HCT116 (cell line): ENCODE results near the gene GMDS. TPM values are rescaled to one million over a fixed set of nuclear protein-coding genes. Genes with fewer than 3 reads are reported as not detected.

Experiments used
- ATAC-seq: fragments of 200-7000 bp; cut with Tn5 transposase; 2 replicates; pipeline ENCODE4 v1.9.1; 2020; ENCODE audit warnings: mild to moderate bottlenecking, moderate library complexity
- BruUV-seq: library from RNA; stranded (reverse); fragments of 400-500 nt; replicated peaks from 2 replicates; lab custom pipeline; 2021; lab: Mats Ljungman, UMichigan
- CTCF ChIA-PET: fragments of 300-600 bp; sonication (Branson Sonifier 250); formaldehyde crosslinking; loops from one replicate; lab custom pipeline; 2021; ENCODE audit warnings: antibody characterized with exemption; lab: Charles Lee
- POLR2A ChIA-PET: fragments of 300-600, 350-600 bp; sonication (Branson Sonifier 250); formaldehyde crosslinking; loops from one replicate; lab custom pipeline; 2021; ENCODE audit warnings: antibody characterized with exemption; lab: Charles Lee
- RAD21 ChIA-PET, 2 experiments: fragments of 300-600 bp; sonication (Branson Sonifier 250); formaldehyde crosslinking; loops; one replicate each; lab custom pipeline; 2023; ENCODE audit warnings: low total read pairs in 2 of 2; ENCODE audit not compliant: uncharacterized antibody in 2 of 2, unreplicated experiment in 2 of 2, low non-redundant PET in 1 of 2; lab: Charles Lee
- DNase-seq: peaks from one replicate; pipeline ENCODE4 v3.0.0-alpha.2; 2010; ENCODE audit warnings: low read depth, low spot score
- H2AFZ ChIP-seq: fragments of 200-600 bp; shearing (Covaris generic), sonication (generic); 2 replicates; pipeline ENCODE4 v1.6.1; 2017; ENCODE audit warnings: low read depth, mixed run types, mixed read lengths, antibody characterized with exemption, low read length; ENCODE audit not compliant: poor library complexity, severe bottlenecking
- H3K27ac ChIP-seq: 2 replicates; pipeline ENCODE4 v1.5.1; 2012; ENCODE audit warnings: low read depth, low read length
- H3K27me3 ChIP-seq: fragments of 200-600 bp; sonication (generic); 2 replicates; pipeline ENCODE4 v1.6.1; 2016; ENCODE audit warnings: mixed run types, low read length, mixed read lengths; ENCODE audit not compliant: insufficient read depth
- H3K36me3 ChIP-seq, 2 experiments: fragments of 200-500 bp in 1 of 2; fragments of 200-600 bp in 1 of 2; sonication (Bioruptor generic) in 1 of 2; sonication (generic) in 1 of 2; 2 replicates each; pipeline versions ENCODE4 v1.5.1 to v1.6.1; 2014 to 2016; ENCODE audit warnings: low read length in 2 of 2, inconsistent platforms in 1 of 2, mixed read lengths in 1 of 2, mixed run types in 1 of 2; ENCODE audit not compliant: insufficient read depth in 2 of 2, control insufficient read depth in 1 of 2
- H3K4me1 ChIP-seq, 2 experiments: fragments of 200-600 bp in 1 of 2; sonication (generic) in 1 of 2; 2 replicates each; pipeline versions ENCODE4 v1.5.1 to v1.6.1; 2012 to 2017; ENCODE audit warnings: low read length in 2 of 2, inconsistent platforms in 1 of 2, mild to moderate bottlenecking in 1 of 2, mixed read lengths in 1 of 2, mixed run types in 1 of 2, moderate library complexity in 1 of 2; ENCODE audit not compliant: insufficient read depth in 2 of 2, control insufficient read depth in 1 of 2
- H3K4me2 ChIP-seq: fragments of 200-600 bp; sonication (generic); 2 replicates; pipeline ENCODE4 v1.6.1; 2017; ENCODE audit warnings: mixed run types, low read length, mixed read lengths
- H3K4me3 ChIP-seq, 2 experiments: fragments of 200-600 bp in 1 of 2; sonication (generic) in 1 of 2; replicated peaks in 1 of 2; 2 replicates each; pipeline ENCODE4 v1.5.1; 2011 to 2016; ENCODE audit warnings: low read length in 2 of 2, control low read depth in 1 of 2, low read depth in 1 of 2, mild to moderate bottlenecking in 1 of 2, mixed read lengths in 1 of 2, mixed run types in 1 of 2
- H3K79me2 ChIP-seq: fragments of 200-600 bp; sonication (generic); 2 replicates; pipeline ENCODE4 v1.6.1; 2017; ENCODE audit warnings: mild to moderate bottlenecking, mixed run types, low read length, moderate library complexity, mixed read lengths; ENCODE audit not compliant: insufficient read depth
- H3K9ac ChIP-seq: fragments of 200-600 bp; sonication (generic); 2 replicates; pipeline ENCODE4 v1.6.1; 2016; ENCODE audit warnings: low read length, mixed read lengths
- H3K9me2 ChIP-seq: fragments of 200-600 bp; sonication (generic), shearing (Covaris generic); 2 replicates; pipeline ENCODE4 v1.6.1; 2017; ENCODE audit warnings: mixed run types, mild to moderate bottlenecking, moderate library complexity; ENCODE audit not compliant: insufficient read depth
- H3K9me3 ChIP-seq, 2 experiments: fragments of 200-500 bp in 1 of 2; fragments of 200-600 bp in 1 of 2; sonication (Bioruptor generic) in 1 of 2; sonication (generic) in 1 of 2; 2 replicates each; pipeline ENCODE4 v1.6.1; 2014 to 2017; ENCODE audit warnings: low read length in 2 of 2, mixed read lengths in 2 of 2, inconsistent platforms in 1 of 2, low read depth in 1 of 2, mild to moderate bottlenecking in 1 of 2, mixed run types in 1 of 2, moderate library complexity in 1 of 2; ENCODE audit not compliant: control insufficient read depth in 1 of 2, insufficient read depth in 1 of 2
- H4K20me1 ChIP-seq: fragments of 200-600 bp; sonication (generic), shearing (Covaris generic); 2 replicates; pipeline ENCODE4 v1.6.1; 2017; ENCODE audit warnings: mixed run types, mild to moderate bottlenecking, moderate library complexity; ENCODE audit not compliant: insufficient read depth
- ATF3 ChIP-seq: IDR thresholded peaks from 2 replicates; pipeline ENCODE4 v1.6.1; 2012
- CBX3 ChIP-seq: IDR thresholded peaks from 2 replicates; pipeline ENCODE4 v1.6.1; 2012; ENCODE audit warnings: low read depth
- CEBPB ChIP-seq: IDR thresholded peaks from 2 replicates; pipeline ENCODE4 v1.6.1; 2012; ENCODE audit warnings: low read depth
- EGR1 ChIP-seq: IDR thresholded peaks from 2 replicates; pipeline ENCODE4 v1.6.1; 2012; ENCODE audit warnings: low read depth
- ELF1 ChIP-seq: IDR thresholded peaks from 2 replicates; pipeline ENCODE4 v1.6.1; 2012; ENCODE audit warnings: low read depth, borderline replicate concordance
- EZH2 ChIP-seq: fragments of 200-600 bp; sonication (generic); IDR thresholded peaks from 2 replicates; pipeline ENCODE4 v1.6.1; 2017; ENCODE audit warnings: antibody characterized with exemption, mixed run types
- EZH2phosphoT487 ChIP-seq: fragments of 200-600 bp; IDR thresholded peaks from 2 replicates; pipeline ENCODE4 v1.6.1; 2018; ENCODE audit warnings: antibody characterized with exemption, borderline replicate concordance
- POLR2AphosphoS5 ChIP-seq: IDR thresholded peaks from 2 replicates; pipeline ENCODE4 v1.6.1; 2011; ENCODE audit warnings: mild to moderate bottlenecking, low read depth, low read length, moderate library complexity
- REST ChIP-seq: IDR thresholded peaks from 2 replicates; pipeline ENCODE4 v1.6.1; 2012; ENCODE audit warnings: low read depth
- SIN3A ChIP-seq: IDR thresholded peaks from 2 replicates; pipeline ENCODE4 v1.6.1; 2012; ENCODE audit warnings: low read depth
- SP1 ChIP-seq: IDR thresholded peaks from 2 replicates; pipeline ENCODE4 v1.6.1; 2012; ENCODE audit warnings: low read depth
- SRF ChIP-seq: IDR thresholded peaks from 2 replicates; pipeline ENCODE4 v1.6.1; 2012; ENCODE audit warnings: low read depth
- TCF7L2 ChIP-seq: IDR thresholded peaks from 2 replicates; pipeline ENCODE4 v1.7.0; 2011; ENCODE audit warnings: borderline replicate concordance, inconsistent platforms; ENCODE audit not compliant: insufficient read depth, insufficient read length; ENCODE audit errors: extremely low read depth
- ZFX ChIP-seq: fragments of 450-650 bp; IDR thresholded peaks from 2 replicates; pipeline ENCODE4 v1.6.1; 2017
- ZNF274 ChIP-seq: fragments of 200-500 bp; sonication (Bioruptor generic); IDR thresholded peaks from 2 replicates; pipeline ENCODE4 v1.6.1; 2014; ENCODE audit warnings: mild to moderate bottlenecking, low read depth, low read length, inconsistent platforms
- intact Hi-C: fragments of 100-400 bp; cut with micrococcal nuclease; formaldehyde crosslinking; loops from 2 replicates; pipeline ENCODE4 v1.10.0; 2022
- total RNA-seq: library from RNA; stranded (reverse); gene quantifications from one replicate; pipeline ENCODE4 v1.2.1, GENCODE V29; 2021; ENCODE audit not compliant: unreplicated experiment

Gene GMDS
- total RNA-seq, 1 experiment from 2014 or later = 34.4 TPM

- H3K36me3 ChIP-seq = no peaks in the 10 kb centered on the region
- no peaks in the 10 kb centered on the region for H3K9me3 ChIP-seq
- RAD21 ChIA-PET = no interaction called here
- no peaks in the 10 kb centered on the region for H3K4me1 ChIP-seq
- no peak overlapping the region for H3K4me3 ChIP-seq
- no peak overlapping the region for H3K9ac ChIP-seq
- intact Hi-C loops = no loop called here
- H3K27me3 ChIP-seq = no peaks in the 10 kb centered on the region
- H3K79me2 ChIP-seq = no peaks in the 10 kb centered on the region
- no peaks in the 10 kb centered on the region for H4K20me1 ChIP-seq
- CTCF ChIA-PET = no interaction called here
- no TSS peak for BruUV-seq
- H3K27ac ChIP-seq = no peak overlapping the region
- H2AFZ ChIP-seq = no peak overlapping the region
- POLR2A ChIA-PET = no interaction called here
- no peak overlapping the region for H3K4me2 ChIP-seq
- H3K9me2 ChIP-seq = no peaks in the 10 kb centered on the region
- ATAC-seq (no peak), DNase-seq (no peak)
- no peak for TF ChIP-seq ATF3
- TF ChIP-seq SP1 = no peak
- no peak for TF ChIP-seq POLR2AphosphoS5
- TF ChIP-seq EGR1 = no peak
- no peak for TF ChIP-seq EZH2
- no peak for TF ChIP-seq CBX3
- no peak for TF ChIP-seq REST
- TF ChIP-seq ZFX = no peak
- TF ChIP-seq SIN3A = no peak
- no peak for TF ChIP-seq ZNF274
- TF ChIP-seq ELF1 = no peak
- no peak for TF ChIP-seq SRF
- TF ChIP-seq EZH2phosphoT487 = no peak
- no peak for TF ChIP-seq CEBPB
- TF ChIP-seq TCF7L2 = no peak
Observed at GRCh38 chr6:1871724-1872315, 373.6 kb downstream of the GMDS start.
